22Rv1 (cell line): Measurements from ENCODE around the gene CD44.

Experiments
- ZFX ChIP-seq: fragments of 450-650 bp; IDR thresholded peaks from 2 replicates; pipeline ENCODE4 v1.6.1; 2017; ENCODE audit warnings: antibody characterized with exemption, borderline replicate concordance
- TF ChIP-seq, protein P1 (sequence below): fragments of 450-650 bp; IDR thresholded peaks from 2 replicates; pipeline ENCODE4 v1.5.1; 2017; ENCODE audit warnings: mild to moderate bottlenecking

DNA sequence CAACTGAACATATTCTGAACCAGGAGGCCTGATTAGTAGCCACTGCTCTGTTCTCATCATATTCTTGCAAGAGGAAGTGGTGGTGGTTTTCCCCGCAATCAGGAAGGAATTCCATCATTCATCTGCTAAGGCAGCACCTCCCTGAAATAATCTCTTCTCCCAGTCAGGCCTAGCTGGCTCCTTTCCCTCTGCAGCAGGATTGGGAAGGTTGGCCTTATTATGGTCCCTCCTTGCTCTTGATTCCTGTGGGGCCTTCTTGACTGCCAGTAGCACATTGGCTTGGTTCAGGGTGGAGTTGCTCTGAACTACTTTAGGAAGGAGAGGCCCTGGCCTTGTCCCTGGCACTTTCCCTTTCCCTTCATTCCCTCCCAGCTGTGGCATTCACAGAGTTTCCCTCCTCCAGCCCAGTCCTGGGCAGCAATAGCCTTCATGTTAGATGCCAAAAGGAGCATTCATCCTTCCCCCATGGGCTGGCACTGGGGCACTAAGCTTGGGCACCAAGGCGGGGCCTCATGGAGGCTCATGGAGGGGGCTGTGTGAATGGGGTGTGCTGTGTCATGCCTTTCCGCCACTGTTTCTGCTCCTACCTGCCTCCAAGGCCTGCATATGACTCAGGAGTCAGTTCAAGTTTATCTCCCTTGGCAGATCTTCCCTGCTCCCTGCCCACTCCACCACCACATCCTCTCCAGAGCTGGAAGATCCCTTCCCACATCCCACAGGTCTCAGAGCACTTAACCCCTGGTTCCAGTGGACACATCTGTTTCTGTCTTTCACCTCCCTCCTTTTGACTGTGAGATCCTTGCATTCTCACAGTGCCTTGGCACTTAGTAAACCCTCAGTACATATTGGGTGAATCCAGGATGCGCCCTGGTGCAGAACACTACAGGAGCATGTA is 27.6 kb upstream of the CD44 start:
- TF ChIP-seq, protein P1, sequence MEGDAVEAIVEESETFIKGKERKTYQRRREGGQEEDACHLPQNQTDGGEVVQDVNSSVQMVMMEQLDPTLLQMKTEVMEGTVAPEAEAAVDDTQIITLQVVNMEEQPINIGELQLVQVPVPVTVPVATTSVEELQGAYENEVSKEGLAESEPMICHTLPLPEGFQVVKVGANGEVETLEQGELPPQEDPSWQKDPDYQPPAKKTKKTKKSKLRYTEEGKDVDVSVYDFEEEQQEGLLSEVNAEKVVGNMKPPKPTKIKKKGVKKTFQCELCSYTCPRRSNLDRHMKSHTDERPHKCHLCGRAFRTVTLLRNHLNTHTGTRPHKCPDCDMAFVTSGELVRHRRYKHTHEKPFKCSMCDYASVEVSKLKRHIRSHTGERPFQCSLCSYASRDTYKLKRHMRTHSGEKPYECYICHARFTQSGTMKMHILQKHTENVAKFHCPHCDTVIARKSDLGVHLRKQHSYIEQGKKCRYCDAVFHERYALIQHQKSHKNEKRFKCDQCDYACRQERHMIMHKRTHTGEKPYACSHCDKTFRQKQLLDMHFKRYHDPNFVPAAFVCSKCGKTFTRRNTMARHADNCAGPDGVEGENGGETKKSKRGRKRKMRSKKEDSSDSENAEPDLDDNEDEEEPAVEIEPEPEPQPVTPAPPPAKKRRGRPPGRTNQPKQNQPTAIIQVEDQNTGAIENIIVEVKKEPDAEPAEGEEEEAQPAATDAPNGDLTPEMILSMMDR = no peak
- no peak for TF ChIP-seq ZFX
